ENCODE results near the gene ZNF367. TPM values are rescaled to one million over a fixed set of nuclear protein-coding genes. Genes with fewer than 3 reads are reported as not detected.

Gene ZNF367
- total and polyA plus RNA-seq, 2 donors (not counting 3 experiments of a cell fraction or from before 2014, with no cell fraction given) = 1.7 to 10.0 TPM

DNA sequence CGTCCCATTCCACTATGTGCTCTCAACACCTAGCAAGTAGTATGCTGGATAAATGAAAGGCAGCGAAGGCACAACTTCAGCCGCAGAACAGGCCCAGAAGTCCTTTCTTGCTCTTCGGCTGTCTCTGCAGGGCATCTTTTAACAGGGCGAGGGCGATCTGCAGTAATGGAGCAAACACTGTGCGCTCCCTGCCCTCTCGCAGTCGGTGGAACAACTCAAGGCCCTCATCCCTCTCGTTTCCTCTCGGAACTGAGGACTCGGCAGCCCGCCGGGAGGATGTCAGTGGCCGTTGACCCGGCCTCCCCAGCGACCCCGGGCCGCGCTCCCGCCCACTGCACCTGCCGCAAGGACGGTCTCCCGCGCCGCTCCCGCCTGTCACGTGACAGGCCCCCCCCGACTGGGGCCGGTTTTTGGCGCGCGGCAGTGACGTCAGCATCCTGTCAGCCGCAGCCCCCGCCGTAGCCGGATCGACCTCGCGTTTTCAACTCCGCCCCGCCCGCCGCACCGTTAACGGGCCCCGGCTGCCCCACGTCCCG lies 1.1 kb downstream of the ZNF367 start:
- dilution Hi-C loops (cut with MboI; ENCODE audit: extremely low pct_ligation_motif_present, low sequenced_read_pairs) = no loop called here
- TF ChIP-seq, protein P1, sequence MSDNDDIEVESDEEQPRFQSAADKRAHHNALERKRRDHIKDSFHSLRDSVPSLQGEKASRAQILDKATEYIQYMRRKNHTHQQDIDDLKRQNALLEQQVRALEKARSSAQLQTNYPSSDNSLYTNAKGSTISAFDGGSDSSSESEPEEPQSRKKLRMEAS (IDR thresholded peaks at IDR 0.05; ENCODE audit: insufficient read depth, insufficient read length) = peak; percentile 55
- TF ChIP-seq EZH2 (IDR thresholded peaks at IDR 0.05; ENCODE audit: borderline replicate concordance, low read depth, low read length, severe bottlenecking) (no peak), GATA2 (IDR thresholded peaks at IDR 0.05; ENCODE audit: insufficient read depth, insufficient read length, low read depth, low read length) (no peak), MYC (IDR thresholded peaks at IDR 0.05; ENCODE audit: low read depth, low read length) (no peak), POLR2A (IDR thresholded peaks at IDR 0.05; ENCODE audit: low read depth, low read length) (peak; percentile 34), FOS (IDR thresholded peaks at IDR 0.05; ENCODE audit: borderline replicate concordance, insufficient read depth, low read length) (no peak), POLR2AphosphoS5 (IDR thresholded peaks at IDR 0.05; ENCODE audit: insufficient read depth, low read depth, low read length) (peak; percentile 91), JUN (IDR thresholded peaks at IDR 0.05; ENCODE audit: borderline replicate concordance, insufficient read depth, insufficient read length, low read depth) (no peak)
- TF ChIP-seq, protein P2, sequence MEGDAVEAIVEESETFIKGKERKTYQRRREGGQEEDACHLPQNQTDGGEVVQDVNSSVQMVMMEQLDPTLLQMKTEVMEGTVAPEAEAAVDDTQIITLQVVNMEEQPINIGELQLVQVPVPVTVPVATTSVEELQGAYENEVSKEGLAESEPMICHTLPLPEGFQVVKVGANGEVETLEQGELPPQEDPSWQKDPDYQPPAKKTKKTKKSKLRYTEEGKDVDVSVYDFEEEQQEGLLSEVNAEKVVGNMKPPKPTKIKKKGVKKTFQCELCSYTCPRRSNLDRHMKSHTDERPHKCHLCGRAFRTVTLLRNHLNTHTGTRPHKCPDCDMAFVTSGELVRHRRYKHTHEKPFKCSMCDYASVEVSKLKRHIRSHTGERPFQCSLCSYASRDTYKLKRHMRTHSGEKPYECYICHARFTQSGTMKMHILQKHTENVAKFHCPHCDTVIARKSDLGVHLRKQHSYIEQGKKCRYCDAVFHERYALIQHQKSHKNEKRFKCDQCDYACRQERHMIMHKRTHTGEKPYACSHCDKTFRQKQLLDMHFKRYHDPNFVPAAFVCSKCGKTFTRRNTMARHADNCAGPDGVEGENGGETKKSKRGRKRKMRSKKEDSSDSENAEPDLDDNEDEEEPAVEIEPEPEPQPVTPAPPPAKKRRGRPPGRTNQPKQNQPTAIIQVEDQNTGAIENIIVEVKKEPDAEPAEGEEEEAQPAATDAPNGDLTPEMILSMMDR (IDR thresholded peaks at IDR 0.05; ENCODE audit: extremely low read depth in 1 of 2, insufficient read depth in 1 of 2, low read depth in 1 of 2, low read length in 2 of 2) = peak in 1 of 2 donors; percentile 7
- intact Hi-C loops (cut with micrococcal nuclease) = loop anchor here (5.0 to 10.0 kb wide), 2 partner anchors 150 to 998 kb away; partner anchors contain the start of gene TDRD7
- Histone ChIP-seq H3K79me2 (ENCODE audit: control insufficient read depth, insufficient read depth, low read length) (peaks cover 46% of the 10 kb centered on the region), H3K9me1 (replicated peaks; ENCODE audit: control insufficient read depth, extremely low read depth, insufficient read depth, low read length) (no peaks in the 10 kb centered on the region), H3K36me3 (ENCODE audit: control insufficient read depth in 2 of 2, extremely low read depth in 1 of 2, insufficient read depth in 2 of 2, low read length in 2 of 2) (no peaks in the 10 kb centered on the region), H4K20me1 (replicated peaks; ENCODE audit: control insufficient read depth, extremely low read depth, insufficient read depth, low read length) (no peaks in the 10 kb centered on the region), H3K4me3 (replicated peaks in 1 of 3; ENCODE audit: insufficient read depth in 1 of 3, low read depth in 1 of 3, low read length in 3 of 3) (peak overlapping the region; percentile 65 to 83 (median 75)), H2AFZ (ENCODE audit: low read depth, low read length) (peak overlapping the region; percentile 72), H3K4me2 (ENCODE audit: insufficient read depth, low read length) (peak overlapping the region; percentile 76), H3K9me3 (replicated peaks; ENCODE audit: control insufficient read depth, insufficient read depth, low read length) (no peaks in the 10 kb centered on the region), H3K27me3 (ENCODE audit: control insufficient read depth in 2 of 2, insufficient read depth in 2 of 2, low read length in 2 of 2) (no peaks in the 10 kb centered on the region), H3K27ac (ENCODE audit: insufficient read depth, low read depth, low read length) (peak overlapping the region; percentile 66), H3K4me1 (ENCODE audit: control insufficient read depth, extremely low read depth, insufficient read depth, low read length) (peaks cover 27% of the 10 kb centered on the region), H3K9ac (replicated peaks; ENCODE audit: extremely low read depth, insufficient read depth, low read length) (peak overlapping the region; percentile 91)
- ChIA-PET CTCF (interaction anchor here (0.8 to 1.6 kb wide), 3 partner anchors 13 to 249 kb away, joined by 3 to 11 read pairs (median 4); no protein-coding TSS in a partner anchor), POLR2A (no interaction called here)
- no peak for FAIRE-seq
- peak; percentile 85 for DNase-seq (ENCODE audit: low read depth, low spot score)
- BruUV-seq (replicated peaks) = no TSS peak

All from endothelial cell of umbilical vein (primary cell).